Prostate gland (tissue), 2 donors: ENCODE results near the gene MYO9B.

Source experiments
- CTCF ChIP-seq, 4 experiments: fragments of 200-600 bp in 2 of 4; fragments of 450-650 bp in 2 of 4; sonication (generic) in 2 of 4; IDR thresholded peaks; 1 replicate in 3 of 4; 2 replicates in 1 of 4; pipeline ENCODE4 v1.5.1; 2016 to 2019; ENCODE audit warnings: antibody characterized with exemption in 4 of 4, mild to moderate bottlenecking in 2 of 4, moderate library complexity in 2 of 4
- POLR2A ChIP-seq: fragments of 450-650 bp; IDR thresholded peaks from one replicate; pipeline ENCODE4 v1.6.1; 2016; ENCODE audit warnings: antibody characterized with exemption, mild to moderate bottlenecking
- POLR2AphosphoS5 ChIP-seq: sonication (generic); formaldehyde crosslinking; IDR thresholded peaks from one replicate; pipeline ENCODE4 v1.6.1; 2017; ENCODE audit warnings: antibody characterized with exemption

DNA sequence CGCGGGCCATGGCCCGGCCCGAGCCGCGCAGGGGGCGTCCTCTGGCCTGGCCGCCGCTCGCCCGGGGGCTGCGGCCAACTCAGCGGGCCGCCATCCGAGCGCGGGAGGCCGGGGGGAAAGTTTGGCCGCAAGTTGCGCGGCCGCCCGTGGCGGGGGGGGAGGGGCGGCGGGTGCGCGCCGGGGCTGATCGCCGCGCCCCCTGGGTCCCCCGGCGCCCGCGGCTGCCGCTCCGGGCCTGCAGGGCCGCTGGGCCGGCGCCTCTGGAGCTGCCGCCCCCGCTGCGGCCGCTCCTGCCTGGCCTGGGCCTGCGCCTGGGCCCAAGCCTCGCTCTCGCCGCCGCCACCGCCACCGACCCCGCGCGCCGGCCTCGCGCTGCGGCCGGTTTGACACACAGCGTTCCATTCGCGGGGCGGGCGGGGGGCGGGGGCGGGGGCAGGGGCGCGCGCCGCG lies 170.0 kb downstream of the MYO9B start, which contains the start of gene NR2F6:
- TF ChIP-seq CTCF (IDR thresholded peaks at IDR 0.05): no peak
- peak; percentile 26 for TF ChIP-seq POLR2A
- no peak for TF ChIP-seq POLR2AphosphoS5
